ENCODE measurements around the gene COL8A2. TPM values are rescaled to one million over a fixed set of nuclear protein-coding genes. Genes with fewer than 3 reads are reported as not detected.
A peak's percentile ranks its signal among the peaks of the same experiment; 100 is the strongest.

The COL8A2 gene
- polyA plus RNA-seq (2011; rRNA removed) (6.0 and 6.8 TPM in 2 replicates), polyA minus RNA-seq (2011; rRNA and poly(A)+ RNA removed) (2.6 and 6.4 TPM in 2 replicates)

- no peak for TF ChIP-seq CTCF (IDR thresholded peaks at IDR 0.05; ENCODE audit: insufficient read depth, low read depth, low read length)
- DNase-seq (ENCODE audit: low read depth): no peak
- CTCF ChIA-PET: no interaction called here
- peaks cover 3% of the 10 kb centered on the region; the same call in 1 of the 2 replicates for H3K27me3 ChIP-seq (ENCODE audit: control insufficient read depth, insufficient read depth, low read length)
- H3K4me3 ChIP-seq (ENCODE audit: low read depth, low read length): peak within 1 kb of the TSS; percentile 16
- no peaks in the 10 kb centered on the region for H3K36me3 ChIP-seq (ENCODE audit: control insufficient read depth, insufficient read depth, low read length)
- POLR2A ChIA-PET: no interaction called here
Observed at GRCh38 chr1:36125129-36125991, at the start of gene COL8A2. Gene COL8A2 (minus strand): TSS chr1:36125222. CDS start chr1:36100242, 24,980 bp downstream.

- POLR2A ChIA-PET: no interaction called here
- no peaks in the 10 kb centered on the region for H3K27me3 ChIP-seq (ENCODE audit: control insufficient read depth, insufficient read depth, low read length)
- TF ChIP-seq CTCF (IDR thresholded peaks at IDR 0.05; ENCODE audit: insufficient read depth, low read depth, low read length): no peak
- no peak for DNase-seq (ENCODE audit: low read depth)
- no peak overlapping the region for H3K4me3 ChIP-seq (ENCODE audit: low read depth, low read length)
- H3K36me3 ChIP-seq (ENCODE audit: control insufficient read depth, insufficient read depth, low read length): peaks cover 59% of the 10 kb centered on the region
- CTCF ChIA-PET: interaction anchor here (1.3 kb wide), 1 partner anchor 13 kb away, joined by 5 read pairs; no protein-coding TSS in a partner anchor
Observed at GRCh38 chr1:36174713-36175112, 49.7 kb upstream of the COL8A2 start.

GRCh38 chr1:36172983-36173382, 48.0 kb upstream of the COL8A2 start:
- POLR2A ChIA-PET: no interaction called here
- TF ChIP-seq CTCF (IDR thresholded peaks at IDR 0.05; ENCODE audit: insufficient read depth, low read depth, low read length): no peak
- H3K27me3 ChIP-seq (ENCODE audit: control insufficient read depth, insufficient read depth, low read length): no peaks in the 10 kb centered on the region
- CTCF ChIA-PET: interaction anchor here (1.4 to 2.9 kb wide), 2 partner anchors 13 to 39 kb away, joined by 3 to 10 read pairs; no protein-coding TSS in a partner anchor
- H3K4me3 ChIP-seq (ENCODE audit: low read depth, low read length): no peak overlapping the region
- peaks cover 47% of the 10 kb centered on the region for H3K36me3 ChIP-seq (ENCODE audit: control insufficient read depth, insufficient read depth, low read length)
- DNase-seq (ENCODE audit: low read depth): no peak

GRCh38 chr1:36172017-36172747, 47.2 kb upstream of the COL8A2 start:
- DNase-seq (ENCODE audit: low read depth): no peak
- Histone ChIP-seq H3K4me3 (ENCODE audit: low read depth, low read length) (no peak overlapping the region), H3K36me3 (ENCODE audit: control insufficient read depth, insufficient read depth, low read length) (peaks cover 47% of the 10 kb centered on the region), H3K27me3 (ENCODE audit: control insufficient read depth, insufficient read depth, low read length) (no peaks in the 10 kb centered on the region)
- no peak for TF ChIP-seq CTCF (IDR thresholded peaks at IDR 0.05; ENCODE audit: insufficient read depth, low read depth, low read length)
- ChIA-PET POLR2A (no interaction called here), CTCF (interaction anchor here (2.9 kb wide), 1 partner anchor 12 kb away, joined by 10 read pairs; no protein-coding TSS in a partner anchor)
